ENCODE results near the gene CD37.
A peak's percentile ranks its signal among the peaks of the same experiment; 100 is the strongest.
"Not testable (repeated sequence)": the region's sequence is repeated elsewhere in the genome, so short reads cannot be mapped to it uniquely, and the experiment has no call there.

The CD37 gene

GRCh38 chr19:49335071-49335783 lies at the start of gene CD37:
Gene CD37 (plus strand): TSS chr19:49335406. CDS start chr19:49335541, 135 bp downstream.
- peaks cover 7% of the 10 kb centered on the region; the same call in 1 of the 2 replicates for H4K20me1 ChIP-seq (ENCODE audit: control insufficient read depth, insufficient read depth, low read depth, low read length)
- peak within 1 kb of the TSS; percentile 97 for H3K27ac ChIP-seq (ENCODE audit: low read depth, low read length)
- H3K27me3 ChIP-seq (ENCODE audit: control insufficient read depth, low read length) = no peaks in the 10 kb centered on the region
- H3K4me3 ChIP-seq (ENCODE audit: low read length) = peak within 1 kb of the TSS; percentile 85
- H3K79me2 ChIP-seq (ENCODE audit: control insufficient read depth, low read length) = peaks cover 74% of the 10 kb centered on the region
- H3F3A ChIP-seq (ENCODE audit: control insufficient read depth, insufficient read depth) = peaks cover 68% of the 10 kb centered on the region
- TF ChIP-seq CTCF (IDR thresholded peaks at IDR 0.05; ENCODE audit: low read depth, low read length, poor library complexity, severe bottlenecking) (no peak), EZH2phosphoT487 (IDR thresholded peaks at IDR 0.05; ENCODE audit: borderline replicate concordance, low read length) (no peak)
- peaks cover 86% of the 10 kb centered on the region for H3K4me1 ChIP-seq (ENCODE audit: control insufficient read depth, low read length)
- H3K36me3 ChIP-seq (ENCODE audit: control insufficient read depth, low read length) = peaks cover 70% of the 10 kb centered on the region
- H3K9me2 ChIP-seq (replicated peaks; ENCODE audit: control insufficient read depth, low read length) = no peaks in the 10 kb centered on the region
- H3K4me2 ChIP-seq (ENCODE audit: low read length) = peak within 1 kb of the TSS; percentile 99
- no peaks in the 10 kb centered on the region for H3K9me3 ChIP-seq (ENCODE audit: control insufficient read depth, insufficient read depth, low read length)

- no peaks in the 10 kb centered on the region for H3K4me1 ChIP-seq (ENCODE audit: control insufficient read depth, low read length)
- TF ChIP-seq CTCF (IDR thresholded peaks at IDR 0.05; ENCODE audit: low read depth, low read length, poor library complexity, severe bottlenecking) = no peak
- TF ChIP-seq EZH2phosphoT487 (IDR thresholded peaks at IDR 0.05; ENCODE audit: borderline replicate concordance, low read length) = no peak
- H3K27me3 ChIP-seq (ENCODE audit: control insufficient read depth, low read length) = no peaks in the 10 kb centered on the region
- H3F3A ChIP-seq (ENCODE audit: control insufficient read depth, insufficient read depth) = no peaks in the 10 kb centered on the region
- H3K27ac ChIP-seq (ENCODE audit: low read depth, low read length) = no peak overlapping the region
- no peaks in the 10 kb centered on the region for H3K79me2 ChIP-seq (ENCODE audit: control insufficient read depth, low read length)
- no peaks in the 10 kb centered on the region for H3K9me2 ChIP-seq (replicated peaks; ENCODE audit: control insufficient read depth, low read length)
- H4K20me1 ChIP-seq (ENCODE audit: control insufficient read depth, insufficient read depth, low read depth, low read length) = no peaks in the 10 kb centered on the region
- H3K4me2 ChIP-seq (ENCODE audit: low read length) = no peak overlapping the region
- no peaks in the 10 kb centered on the region for H3K36me3 ChIP-seq (ENCODE audit: control insufficient read depth, low read length)
- H3K4me3 ChIP-seq (ENCODE audit: low read length) = no peak overlapping the region
- H3K9me3 ChIP-seq (ENCODE audit: control insufficient read depth, insufficient read depth, low read length) = peaks cover 8% of the 10 kb centered on the region; the same call in 1 of the 2 replicates
Measured at GRCh38 chr19:49287141-49287770, 48.0 kb upstream of the CD37 start.

GRCh38 chr19:49288205-49288604 lies 47.0 kb upstream of the CD37 start:
- not testable (repeated sequence) for H3K9me3 ChIP-seq (ENCODE audit: control insufficient read depth, insufficient read depth, low read length); H3F3A ChIP-seq (ENCODE audit: control insufficient read depth, insufficient read depth); H3K4me3 ChIP-seq (ENCODE audit: low read length); H4K20me1 ChIP-seq (ENCODE audit: control insufficient read depth, insufficient read depth, low read depth, low read length); H3K79me2 ChIP-seq (ENCODE audit: control insufficient read depth, low read length); H3K4me1 ChIP-seq (ENCODE audit: control insufficient read depth, low read length); H3K36me3 ChIP-seq (ENCODE audit: control insufficient read depth, low read length); H3K27me3 ChIP-seq (ENCODE audit: control insufficient read depth, low read length); H3K27ac ChIP-seq (ENCODE audit: low read depth, low read length); H3K9me2 ChIP-seq (replicated peaks; ENCODE audit: control insufficient read depth, low read length); H3K4me2 ChIP-seq (ENCODE audit: low read length)

- not testable (repeated sequence) for H3K4me1 ChIP-seq (ENCODE audit: control insufficient read depth, low read length); H3K4me2 ChIP-seq (ENCODE audit: low read length); H3K27ac ChIP-seq (ENCODE audit: low read depth, low read length); H3K4me3 ChIP-seq (ENCODE audit: low read length); H3F3A ChIP-seq (ENCODE audit: control insufficient read depth, insufficient read depth); H3K9me2 ChIP-seq (replicated peaks; ENCODE audit: control insufficient read depth, low read length); H3K9me3 ChIP-seq (ENCODE audit: control insufficient read depth, insufficient read depth, low read length); H3K79me2 ChIP-seq (ENCODE audit: control insufficient read depth, low read length); H3K27me3 ChIP-seq (ENCODE audit: control insufficient read depth, low read length); H3K36me3 ChIP-seq (ENCODE audit: control insufficient read depth, low read length); H4K20me1 ChIP-seq (ENCODE audit: control insufficient read depth, insufficient read depth, low read depth, low read length)
Measured at GRCh38 chr19:49289286-49289685, 45.9 kb upstream of the CD37 start.
